GM23338 (cell line): Measurements from ENCODE around the gene CST3. TPM values are rescaled to one million over a fixed set of nuclear protein-coding genes. Genes with fewer than 3 reads are reported as not detected.

Experiments used
- ATAC-seq: fragments of 200-7000 bp; cut with Tn5 transposase; 3 replicates; pipeline ENCODE4 v1.9.1; 2020
- DNase-seq: peaks from one replicate; pipeline ENCODE4 v3.0.0-alpha.2; 2015; ENCODE audit warnings: low spot score
- H2AFZ ChIP-seq: fragments of 200-600 bp; sonication (generic); 2 replicates; pipeline ENCODE4 v1.8.0; 2016; ENCODE audit warnings: antibody characterized with exemption, mild to moderate bottlenecking, moderate library complexity
- H3F3A ChIP-seq: fragments of 200-600 bp; sonication (generic); replicated peaks from 2 replicates; pipeline ENCODE4 v1.8.0; 2017; ENCODE audit warnings: antibody characterized with exemption, mixed run types, low read depth
- H3K27ac ChIP-seq: fragments of 200-600 bp; sonication (generic); 2 replicates; pipeline ENCODE4 v1.6.1; 2016; ENCODE audit warnings: low read depth
- H3K27me3 ChIP-seq: fragments of 200-600 bp; sonication (generic); 2 replicates; pipeline ENCODE4 v1.8.0; 2016; ENCODE audit warnings: mild to moderate bottlenecking, mixed run types, moderate library complexity; ENCODE audit not compliant: insufficient read depth
- H3K36me3 ChIP-seq: fragments of 200-600 bp; sonication (generic); 2 replicates; pipeline ENCODE4 v1.8.0; 2016; ENCODE audit warnings: mild to moderate bottlenecking; ENCODE audit not compliant: insufficient read depth
- H3K4me1 ChIP-seq: fragments of 200-600 bp; sonication (generic); 2 replicates; pipeline ENCODE4 v1.8.0; 2016; ENCODE audit warnings: mild to moderate bottlenecking, moderate library complexity; ENCODE audit not compliant: insufficient read depth
- H3K4me2 ChIP-seq: fragments of 200-600 bp; sonication (generic); 2 replicates; pipeline ENCODE4 v1.7.1; 2017; ENCODE audit warnings: mixed run types
- H3K4me3 ChIP-seq: fragments of 200-600 bp; sonication (generic); 2 replicates; pipeline ENCODE4 v1.6.1; 2016; ENCODE audit warnings: mixed run types
- H3K79me2 ChIP-seq: fragments of 200-600 bp; sonication (generic); replicated peaks from 2 replicates; pipeline ENCODE4 v1.8.0; 2017; ENCODE audit warnings: mild to moderate bottlenecking; ENCODE audit not compliant: insufficient read depth
- H3K9me2 ChIP-seq: fragments of 200-600 bp; sonication (generic); 2 replicates; pipeline ENCODE4 v1.8.0; 2017; ENCODE audit not compliant: insufficient read depth
- H4K20me1 ChIP-seq: fragments of 200-600 bp; sonication (generic); replicated peaks from 2 replicates; pipeline ENCODE4 v1.8.0; 2017; ENCODE audit warnings: mild to moderate bottlenecking; ENCODE audit not compliant: insufficient read depth
- H3K27ac Mint-ChIP-seq: 2 replicates; pipeline ENCODE4 v1.8.0; 2020; ENCODE audit warnings: inconsistent platforms, mild to moderate bottlenecking, moderate library complexity, mixed read lengths
- H3K27me3 Mint-ChIP-seq: 3 replicates; pipeline ENCODE4 v1.8.0; 2022; ENCODE audit warnings: low read depth, mild to moderate bottlenecking, moderate library complexity, mixed read lengths, inconsistent platforms; ENCODE audit not compliant: insufficient read depth, poor library complexity
- H3K36me3 Mint-ChIP-seq: 3 replicates; pipeline ENCODE4 v1.8.0; 2021; ENCODE audit warnings: low read depth, mild to moderate bottlenecking, inconsistent platforms, moderate library complexity, mixed read lengths
- H3K4me1 Mint-ChIP-seq: 3 replicates; pipeline ENCODE4 v1.8.0; 2020; ENCODE audit warnings: mild to moderate bottlenecking, inconsistent platforms, mixed read lengths
- H3K4me3 Mint-ChIP-seq: 3 replicates; pipeline ENCODE4 v1.8.0; 2021; ENCODE audit warnings: moderate library complexity, mild to moderate bottlenecking, inconsistent platforms, mixed read lengths
- H3K9me3 Mint-ChIP-seq: 3 replicates; pipeline ENCODE4 v1.8.0; 2020; ENCODE audit warnings: moderate library complexity, mild to moderate bottlenecking, inconsistent platforms, mixed read lengths
- CREB1 ChIP-seq: fragments of 250-450 bp; sonication (Bioruptor Pico); IDR thresholded peaks from 2 replicates; pipeline ENCODE4 v1.5.0; 2020; ENCODE audit warnings: low read depth, mild to moderate bottlenecking, moderate library complexity
- CTCF ChIP-seq, 2 experiments: fragments of 200-600 bp in 1 of 2; sonication (generic) in 1 of 2; conservative IDR thresholded peaks; 2 replicates each; pipeline versions ENCODE4 v1.5.1 to v1.6.1; 2016 to 2017; ENCODE audit warnings: antibody characterized with exemption in 2 of 2, low read depth in 2 of 2, mild to moderate bottlenecking in 2 of 2, moderate library complexity in 1 of 2
- EZH2 ChIP-seq: fragments of 200-600 bp; sonication (generic); IDR thresholded peaks from one replicate; pipeline ENCODE4 v1.8.0; 2017; ENCODE audit warnings: antibody characterized with exemption, mild to moderate bottlenecking, low read depth; ENCODE audit not compliant: unreplicated experiment
- EZH2phosphoT487 ChIP-seq: fragments of 200-600 bp; sonication (generic); IDR thresholded peaks from one replicate; pipeline ENCODE4 v1.8.1; 2018; ENCODE audit warnings: antibody characterized with exemption; ENCODE audit not compliant: unreplicated experiment
- JUNB ChIP-seq: IDR thresholded peaks from one replicate; pipeline ENCODE4 v1.6.1; 2016; ENCODE audit warnings: antibody characterized with exemption; ENCODE audit not compliant: unreplicated experiment
- STAT1 ChIP-seq: IDR thresholded peaks from one replicate; pipeline ENCODE4 v1.6.1; 2016; ENCODE audit warnings: antibody characterized with exemption; ENCODE audit not compliant: unreplicated experiment
- ZNF114 ChIP-seq: fragments of 250-450 bp; sonication (Bioruptor Pico); IDR thresholded peaks from 2 replicates; pipeline ENCODE4 v1.5.0; 2020; ENCODE audit warnings: mild to moderate bottlenecking, moderate library complexity
- ZNF331 ChIP-seq: fragments of 250-450 bp; sonication (Bioruptor Pico); IDR thresholded peaks from 2 replicates; pipeline ENCODE4 v1.5.0; 2020; ENCODE audit warnings: low read depth, mild to moderate bottlenecking, moderate library complexity
- polyA plus RNA-seq: library from polyadenylated mRNA; unstranded; fragments of >200 nt; fragmentation: Nextera tagmentation; extraction: Ambion mirVana; gene quantifications from 2 replicates; pipeline ENCODE4 v1.2.1, GENCODE V29; 2016
- total RNA-seq: library from RNA; depleted of rRNA; stranded (reverse); fragments of >200 nt; shearing (Covaris generic); gene quantifications from 2 replicates; pipeline ENCODE4 v1.2.3, GENCODE V29; 2014
- TF ChIP-seq, protein P1 (sequence below): fragments of 250-450 bp; sonication (Bioruptor Pico); IDR thresholded peaks from 2 replicates; pipeline ENCODE4 v1.5.0; 2020; ENCODE audit warnings: mild to moderate bottlenecking, moderate library complexity

Gene CST3
- total and polyA plus RNA-seq, 2 experiments from 2014 or later, result 51.8 to 71.5 TPM

GRCh38 chr20:23669866-23670265 is 32.1 kb upstream of the CST3 start:
- H3K36me3 Mint-ChIP-seq, result no peaks in the 10 kb centered on the region
- Histone ChIP-seq H3K27ac (no peak overlapping the region), H3K79me2 (no peaks in the 10 kb centered on the region), H3F3A (no peaks in the 10 kb centered on the region), H3K36me3 (no peaks in the 10 kb centered on the region), H2AFZ (no peak overlapping the region), H3K9me2 (0 out of 2 replicates have a peak, but pooled peaks cover 3% of the 10 kb centered on the region), H3K4me1 (no peaks in the 10 kb centered on the region), H3K4me3 (no peak overlapping the region), H3K4me2 (no peak overlapping the region), H4K20me1 (no peaks in the 10 kb centered on the region), H3K27me3 (no peaks in the 10 kb centered on the region)
- H3K9me3 Mint-ChIP-seq, result no peaks in the 10 kb centered on the region
- H3K27ac Mint-ChIP-seq, result no peak overlapping the region
- no peak for DNase-seq
- no peak for ATAC-seq
- peaks cover 2% of the 10 kb centered on the region for H3K27me3 Mint-ChIP-seq
- no peaks in the 10 kb centered on the region for H3K4me1 Mint-ChIP-seq
- TF ChIP-seq CREB1 (no peak), EZH2 (no peak), JUNB (no peak), ZNF114 (CRISPR knock-in tag) (no peak), ZNF331 (CRISPR knock-in tag) (no peak)
- TF ChIP-seq, protein P1, sequence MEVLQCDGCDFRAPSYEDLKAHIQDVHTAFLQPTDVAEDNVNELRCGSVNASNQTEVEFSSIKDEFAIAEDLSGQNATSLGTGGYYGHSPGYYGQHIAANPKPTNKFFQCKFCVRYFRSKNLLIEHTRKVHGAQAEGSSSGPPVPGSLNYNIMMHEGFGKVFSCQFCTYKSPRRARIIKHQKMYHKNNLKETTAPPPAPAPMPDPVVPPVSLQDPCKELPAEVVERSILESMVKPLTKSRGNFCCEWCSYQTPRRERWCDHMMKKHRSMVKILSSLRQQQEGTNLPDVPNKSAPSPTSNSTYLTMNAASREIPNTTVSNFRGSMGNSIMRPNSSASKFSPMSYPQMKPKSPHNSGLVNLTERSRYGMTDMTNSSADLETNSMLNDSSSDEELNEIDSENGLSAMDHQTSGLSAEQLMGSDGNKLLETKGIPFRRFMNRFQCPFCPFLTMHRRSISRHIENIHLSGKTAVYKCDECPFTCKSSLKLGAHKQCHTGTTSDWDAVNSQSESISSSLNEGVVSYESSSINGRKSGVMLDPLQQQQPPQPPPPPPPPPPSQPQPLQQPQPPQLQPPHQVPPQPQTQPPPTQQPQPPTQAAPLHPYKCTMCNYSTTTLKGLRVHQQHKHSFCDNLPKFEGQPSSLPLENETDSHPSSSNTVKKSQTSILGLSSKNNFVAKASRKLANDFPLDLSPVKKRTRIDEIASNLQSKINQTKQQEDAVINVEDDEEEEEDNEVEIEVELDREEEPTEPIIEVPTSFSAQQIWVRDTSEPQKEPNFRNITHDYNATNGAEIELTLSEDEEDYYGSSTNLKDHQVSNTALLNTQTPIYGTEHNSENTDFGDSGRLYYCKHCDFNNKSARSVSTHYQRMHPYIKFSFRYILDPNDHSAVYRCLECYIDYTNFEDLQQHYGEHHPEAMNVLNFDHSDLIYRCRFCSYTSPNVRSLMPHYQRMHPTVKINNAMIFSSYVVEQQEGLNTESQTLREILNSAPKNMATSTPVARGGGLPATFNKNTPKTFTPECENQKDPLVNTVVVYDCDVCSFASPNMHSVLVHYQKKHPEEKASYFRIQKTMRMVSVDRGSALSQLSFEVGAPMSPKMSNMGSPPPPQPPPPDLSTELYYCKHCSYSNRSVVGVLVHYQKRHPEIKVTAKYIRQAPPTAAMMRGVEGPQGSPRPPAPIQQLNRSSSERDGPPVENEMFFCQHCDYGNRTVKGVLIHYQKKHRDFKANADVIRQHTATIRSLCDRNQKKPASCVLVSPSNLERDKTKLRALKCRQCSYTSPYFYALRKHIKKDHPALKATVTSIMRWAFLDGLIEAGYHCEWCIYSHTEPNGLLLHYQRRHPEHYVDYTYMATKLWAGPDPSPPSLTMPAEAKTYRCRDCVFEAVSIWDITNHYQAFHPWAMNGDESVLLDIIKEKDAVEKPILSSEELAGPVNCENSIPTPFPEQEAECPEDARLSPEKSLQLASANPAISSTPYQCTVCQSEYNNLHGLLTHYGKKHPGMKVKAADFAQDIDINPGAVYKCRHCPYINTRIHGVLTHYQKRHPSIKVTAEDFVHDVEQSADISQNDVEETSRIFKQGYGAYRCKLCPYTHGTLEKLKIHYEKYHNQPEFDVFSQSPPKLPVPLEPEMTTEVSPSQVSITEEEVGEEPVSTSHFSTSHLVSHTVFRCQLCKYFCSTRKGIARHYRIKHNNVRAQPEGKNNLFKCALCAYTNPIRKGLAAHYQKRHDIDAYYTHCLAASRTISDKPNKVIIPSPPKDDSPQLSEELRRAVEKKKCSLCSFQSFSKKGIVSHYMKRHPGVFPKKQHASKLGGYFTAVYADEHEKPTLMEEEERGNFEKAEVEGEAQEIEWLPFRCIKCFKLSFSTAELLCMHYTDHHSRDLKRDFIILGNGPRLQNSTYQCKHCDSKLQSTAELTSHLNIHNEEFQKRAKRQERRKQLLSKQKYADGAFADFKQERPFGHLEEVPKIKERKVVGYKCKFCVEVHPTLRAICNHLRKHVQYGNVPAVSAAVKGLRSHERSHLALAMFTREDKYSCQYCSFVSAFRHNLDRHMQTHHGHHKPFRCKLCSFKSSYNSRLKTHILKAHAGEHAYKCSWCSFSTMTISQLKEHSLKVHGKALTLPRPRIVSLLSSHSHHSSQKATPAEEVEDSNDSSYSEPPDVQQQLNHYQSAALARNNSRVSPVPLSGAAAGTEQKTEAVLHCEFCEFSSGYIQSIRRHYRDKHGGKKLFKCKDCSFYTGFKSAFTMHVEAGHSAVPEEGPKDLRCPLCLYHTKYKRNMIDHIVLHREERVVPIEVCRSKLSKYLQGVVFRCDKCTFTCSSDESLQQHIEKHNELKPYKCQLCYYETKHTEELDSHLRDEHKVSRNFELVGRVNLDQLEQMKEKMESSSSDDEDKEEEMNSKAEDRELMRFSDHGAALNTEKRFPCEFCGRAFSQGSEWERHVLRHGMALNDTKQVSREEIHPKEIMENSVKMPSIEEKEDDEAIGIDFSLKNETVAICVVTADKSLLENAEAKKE (CRISPR knock-in tag), result no peak
- no peak overlapping the region for H3K4me3 Mint-ChIP-seq

DNA sequence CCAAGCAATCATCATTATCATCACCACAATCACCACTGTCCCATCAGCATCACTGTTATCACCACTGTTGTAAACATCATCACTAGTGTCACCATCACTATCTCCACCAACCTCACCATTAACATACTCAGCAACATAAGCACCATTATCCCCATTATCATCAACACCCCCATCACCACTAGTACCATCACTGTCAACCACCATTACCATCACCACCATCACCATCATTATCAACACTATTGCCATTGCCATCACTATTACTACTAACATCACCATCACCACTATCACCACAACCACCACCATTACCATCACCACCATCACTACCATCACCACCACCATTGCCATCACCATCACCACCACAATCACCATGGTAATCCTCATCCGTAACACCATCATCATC is 31.6 kb upstream of the CST3 start:
- Histone ChIP-seq H2AFZ (no peak overlapping the region), H3K4me1 (no peaks in the 10 kb centered on the region), H3F3A (no peaks in the 10 kb centered on the region), H3K9me2 (0 out of 2 replicates have a peak, but pooled peaks cover 3% of the 10 kb centered on the region), H3K4me3 (no peak overlapping the region), H3K27ac (no peak overlapping the region), H3K79me2 (no peaks in the 10 kb centered on the region), H3K4me2 (no peak overlapping the region), H3K27me3 (no peaks in the 10 kb centered on the region), H4K20me1 (no peaks in the 10 kb centered on the region), H3K36me3 (no peaks in the 10 kb centered on the region)
- peaks cover 2% of the 10 kb centered on the region for H3K27me3 Mint-ChIP-seq
- H3K36me3 Mint-ChIP-seq, result no peaks in the 10 kb centered on the region
- H3K4me3 Mint-ChIP-seq, result no peak overlapping the region
- no peaks in the 10 kb centered on the region for H3K4me1 Mint-ChIP-seq
- no peaks in the 10 kb centered on the region for H3K9me3 Mint-ChIP-seq
- DNase-seq (no peak), ATAC-seq (no peak)
- H3K27ac Mint-ChIP-seq, result no peak overlapping the region
- no peak for TF ChIP-seq CTCF (conservative IDR thresholded peaks at IDR 0.05; ENCODE audit: low read depth in 2 of 2)
- no peak for TF ChIP-seq EZH2phosphoT487
- no peak for TF ChIP-seq STAT1
- TF ChIP-seq EZH2, result no peak
